Inferior parietal cortex (tissue), 1 donor: ENCODE data around the gene CERS6.

ENCODE experiments used
- DNase-seq: peaks from one replicate; pipeline ENCODE4 v3.0.0-alpha.2; 2016; ENCODE audit errors: extremely low spot score

The CERS6 gene

GRCh38 chr2:168566974-168567665 is 111.0 kb downstream of the CERS6 start:
- no peak for DNase-seq

- no peak for DNase-seq
These were observed 111.8 kb downstream of the CERS6 start for GRCh38 chr2:168567836-168568235.

GRCh38 chr2:168568476-168569267 is 112.6 kb downstream of the CERS6 start:
- DNase-seq = no peak

- no peak for DNase-seq
These were observed 115.0 kb downstream of the CERS6 start for GRCh38 chr2:168571061-168571460.

- no peak for DNase-seq
These were observed 117.2 kb downstream of the CERS6 start for GRCh38 chr2:168573128-168573903.

GRCh38 chr2:168574856-168575630 is 119.0 kb downstream of the CERS6 start:
- DNase-seq = no peak

GRCh38 chr2:168577885-168578284 is 121.8 kb downstream of the CERS6 start:
- no peak for DNase-seq

- no peak for DNase-seq
These were observed 127.1 kb downstream of the CERS6 start for GRCh38 chr2:168583064-168583709.

- no peak for DNase-seq
These were observed 127.8 kb downstream of the CERS6 start for GRCh38 chr2:168583710-168584521.

GRCh38 chr2:168584911-168585310 is 128.8 kb downstream of the CERS6 start:
- no peak for DNase-seq

- DNase-seq = no peak
These were observed 129.6 kb downstream of the CERS6 start for GRCh38 chr2:168585700-168586099.

- no peak for DNase-seq
These were observed 131.2 kb downstream of the CERS6 start for GRCh38 chr2:168587307-168587706.

- no peak for DNase-seq
These were observed 133.5 kb downstream of the CERS6 start for GRCh38 chr2:168589236-168590211.

- DNase-seq = no peak
These were observed 136.2 kb downstream of the CERS6 start for GRCh38 chr2:168592181-168592831.

- no peak for DNase-seq
These were observed 137.6 kb downstream of the CERS6 start for GRCh38 chr2:168593713-168594112.

- DNase-seq = no peak
These were observed 138.7 kb downstream of the CERS6 start for GRCh38 chr2:168594778-168595177.

GRCh38 chr2:168596881-168597655 is 141.0 kb downstream of the CERS6 start:
- DNase-seq = no peak

- no peak for DNase-seq
These were observed 143.7 kb downstream of the CERS6 start for GRCh38 chr2:168599738-168600137.
